Measurements from ENCODE around the gene CACUL1. TPM values are rescaled to one million over a fixed set of nuclear protein-coding genes. Genes with fewer than 3 reads are reported as not detected.

CACUL1 gene
- total and polyA plus RNA-seq, 7 donors: 4.2 to 51.7 (median 41.0) TPM

Other genes starting within 250 kb of the CACUL1 start
- under 1 TPM in 1 of 4 donors, not detected in 3; 0.49 TPM for gene PRLHR, start 159.3 kb downstream of the CACUL1 start, total RNA-seq
- under 1 TPM in 1 of 3 donors, not detected in 2; under 0.01 TPM for gene PRLHR, start 159.3 kb downstream of the CACUL1 start, polyA plus RNA-seq

Data from sigmoid colon (tissue), 7 donors.